PC-3 (cell line): ENCODE measurements around the gene KCND3. TPM values are rescaled to one million over a fixed set of nuclear protein-coding genes. Genes with fewer than 3 reads are reported as not detected.

Source experiments
- ATAC-seq: fragments of 200-7000 bp; cut with Tn5 transposase; 2 replicates; pipeline ENCODE4 v1.9.1; 2020; ENCODE audit warnings: mild to moderate bottlenecking, moderate library complexity
- BruUV-seq: library from RNA; stranded (reverse); fragments of 400-500 nt; replicated peaks from 2 replicates; lab custom pipeline; 2021; lab: Mats Ljungman, UMichigan
- CTCF ChIA-PET: fragments of 300-600 bp; sonication (Branson Sonifier 250); formaldehyde crosslinking; loops from one replicate; lab custom pipeline; 2022; ENCODE audit warnings: antibody characterized with exemption; lab: Charles Lee
- POLR2A ChIA-PET: fragments of 300-600 bp; sonication (Branson Sonifier 250); formaldehyde crosslinking; loops from one replicate; lab custom pipeline; 2022; ENCODE audit warnings: antibody characterized with exemption; ENCODE audit not compliant: unreplicated experiment; lab: Charles Lee
- DNase-seq: peaks from one replicate; pipeline ENCODE4 v3.0.0-alpha.2; 2015
- H2AFZ ChIP-seq: fragments of 300-600 bp; sonication (generic); 2 replicates; pipeline ENCODE4 v1.6.0; 2016; ENCODE audit warnings: antibody characterized with exemption, low read length
- H3F3A ChIP-seq: fragments of 300-600 bp; sonication (generic); one replicate; pipeline ENCODE4 v1.6.0; 2017; ENCODE audit warnings: antibody characterized with exemption, low read length, control low read depth, mild to moderate bottlenecking; ENCODE audit not compliant: unreplicated experiment
- H3K27ac ChIP-seq: fragments of 300-600 bp; sonication (generic); 2 replicates; pipeline ENCODE4 v1.5.1; 2016; ENCODE audit warnings: mild to moderate bottlenecking, low read length
- H3K27me3 ChIP-seq: fragments of 300-600 bp; sonication (generic); 2 replicates; pipeline ENCODE4 v1.6.1; 2016; ENCODE audit warnings: low read length, mixed read lengths
- H3K36me3 ChIP-seq: fragments of 300-600 bp; sonication (generic); 2 replicates; pipeline ENCODE4 v1.6.1; 2016; ENCODE audit warnings: low read depth, mixed run types, low read length, mixed read lengths
- H3K4me1 ChIP-seq: fragments of 300-600 bp; sonication (generic); 2 replicates; pipeline ENCODE4 v1.5.1; 2016; ENCODE audit warnings: low read length; ENCODE audit not compliant: insufficient read depth
- H3K4me2 ChIP-seq: fragments of 300-600 bp; sonication (generic); 2 replicates; pipeline ENCODE4 v1.6.0; 2016; ENCODE audit warnings: low read length
- H3K4me3 ChIP-seq: fragments of 300-600 bp; sonication (generic); 2 replicates; pipeline ENCODE4 v1.5.1; 2016; ENCODE audit warnings: mild to moderate bottlenecking, low read length, mixed read lengths
- H3K79me2 ChIP-seq: fragments of 300-600 bp; sonication (generic); 2 replicates; pipeline ENCODE4 v1.6.1; 2017; ENCODE audit warnings: low read length, mixed read lengths
- H3K9ac ChIP-seq: fragments of 300-600 bp; sonication (generic); 2 replicates; pipeline ENCODE4 v1.6.0; 2016; ENCODE audit warnings: mild to moderate bottlenecking, low read length
- H3K9me2 ChIP-seq: fragments of 300-600 bp; sonication (generic); replicated peaks from 2 replicates; pipeline ENCODE4 v1.6.1; 2016; ENCODE audit warnings: mixed run types, low read length, mixed read lengths
- H3K9me3 ChIP-seq: fragments of 300-600 bp; sonication (generic); 2 replicates; pipeline ENCODE4 v1.6.1; 2016; ENCODE audit warnings: low read length, mixed read lengths
- H4K20me1 ChIP-seq: fragments of 300-600 bp; sonication (generic); 2 replicates; pipeline ENCODE4 v1.6.1; 2016; ENCODE audit warnings: low read length, mixed read lengths
- EZH2 ChIP-seq: fragments of 300-600 bp; sonication (generic); IDR thresholded peaks from one replicate; pipeline ENCODE4 v1.6.1; 2017; ENCODE audit warnings: antibody characterized with exemption, mild to moderate bottlenecking, low read length; ENCODE audit not compliant: unreplicated experiment
- EZH2phosphoT487 ChIP-seq: fragments of 300-600 bp; sonication (generic); IDR thresholded peaks from 2 replicates; pipeline ENCODE4 v1.6.1; 2018; ENCODE audit warnings: mild to moderate bottlenecking, antibody characterized with exemption, low read length, borderline replicate concordance
- intact Hi-C: fragments of 100-400 bp; cut with micrococcal nuclease; formaldehyde crosslinking; loops from 2 replicates; pipeline ENCODE4 v1.9.0; 2023
- total RNA-seq: library from RNA; depleted of rRNA; stranded (reverse); fragments of >200 nt; gene quantifications from 2 replicates; pipeline ENCODE4 v1.2.3, GENCODE V29; 2014
- TF ChIP-seq, protein P1 (sequence below): fragments of 300-600 bp; sonication (generic); conservative IDR thresholded peaks from 2 replicates; pipeline ENCODE4 v1.5.1; 2017; ENCODE audit warnings: antibody characterized with exemption, low read depth, mild to moderate bottlenecking, low read length

Gene KCND3
- total RNA-seq, 1 experiment from 2014 or later = not detected

DNA sequence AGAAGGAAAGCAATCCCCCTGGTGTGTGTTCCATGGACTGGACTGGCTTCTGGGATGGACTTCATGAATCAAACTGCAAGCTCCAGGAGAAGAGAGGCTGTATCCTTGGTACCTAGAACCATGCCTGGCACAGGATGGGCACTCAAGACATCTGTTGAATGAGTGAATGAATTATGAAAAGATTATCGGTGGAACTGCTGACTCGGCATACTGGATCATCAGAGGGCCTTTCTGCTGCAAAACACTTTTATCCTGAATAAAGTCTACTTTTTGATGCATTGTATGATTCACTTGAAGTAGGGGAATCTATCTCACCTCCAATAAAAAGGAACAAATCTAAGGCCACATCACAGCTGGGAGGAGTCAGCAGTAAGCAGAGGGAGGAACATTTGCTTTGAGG, 190.9 kb downstream of the KCND3 start:
- Histone ChIP-seq H3K27ac (no peak overlapping the region), H3K79me2 (no peaks in the 10 kb centered on the region), H4K20me1 (no peaks in the 10 kb centered on the region), H3K4me2 (no peak overlapping the region), H3F3A (no peaks in the 10 kb centered on the region), H3K9ac (no peak overlapping the region), H3K9me3 (no peaks in the 10 kb centered on the region), H3K4me3 (no peak overlapping the region), H3K27me3 (peaks cover 73% of the 10 kb centered on the region), H2AFZ (no peak overlapping the region), H3K9me2 (no peaks in the 10 kb centered on the region), H3K36me3 (no peaks in the 10 kb centered on the region), H3K4me1 (no peaks in the 10 kb centered on the region)
- no TSS peak for BruUV-seq
- ChIA-PET CTCF (no interaction called here), POLR2A (no interaction called here)
- no peak for ATAC-seq
- no peak for DNase-seq
- TF ChIP-seq, protein P1, sequence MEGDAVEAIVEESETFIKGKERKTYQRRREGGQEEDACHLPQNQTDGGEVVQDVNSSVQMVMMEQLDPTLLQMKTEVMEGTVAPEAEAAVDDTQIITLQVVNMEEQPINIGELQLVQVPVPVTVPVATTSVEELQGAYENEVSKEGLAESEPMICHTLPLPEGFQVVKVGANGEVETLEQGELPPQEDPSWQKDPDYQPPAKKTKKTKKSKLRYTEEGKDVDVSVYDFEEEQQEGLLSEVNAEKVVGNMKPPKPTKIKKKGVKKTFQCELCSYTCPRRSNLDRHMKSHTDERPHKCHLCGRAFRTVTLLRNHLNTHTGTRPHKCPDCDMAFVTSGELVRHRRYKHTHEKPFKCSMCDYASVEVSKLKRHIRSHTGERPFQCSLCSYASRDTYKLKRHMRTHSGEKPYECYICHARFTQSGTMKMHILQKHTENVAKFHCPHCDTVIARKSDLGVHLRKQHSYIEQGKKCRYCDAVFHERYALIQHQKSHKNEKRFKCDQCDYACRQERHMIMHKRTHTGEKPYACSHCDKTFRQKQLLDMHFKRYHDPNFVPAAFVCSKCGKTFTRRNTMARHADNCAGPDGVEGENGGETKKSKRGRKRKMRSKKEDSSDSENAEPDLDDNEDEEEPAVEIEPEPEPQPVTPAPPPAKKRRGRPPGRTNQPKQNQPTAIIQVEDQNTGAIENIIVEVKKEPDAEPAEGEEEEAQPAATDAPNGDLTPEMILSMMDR = no peak
- no peak for TF ChIP-seq EZH2
- TF ChIP-seq EZH2phosphoT487 = no peak
- intact Hi-C loops = no loop called here

DNA sequence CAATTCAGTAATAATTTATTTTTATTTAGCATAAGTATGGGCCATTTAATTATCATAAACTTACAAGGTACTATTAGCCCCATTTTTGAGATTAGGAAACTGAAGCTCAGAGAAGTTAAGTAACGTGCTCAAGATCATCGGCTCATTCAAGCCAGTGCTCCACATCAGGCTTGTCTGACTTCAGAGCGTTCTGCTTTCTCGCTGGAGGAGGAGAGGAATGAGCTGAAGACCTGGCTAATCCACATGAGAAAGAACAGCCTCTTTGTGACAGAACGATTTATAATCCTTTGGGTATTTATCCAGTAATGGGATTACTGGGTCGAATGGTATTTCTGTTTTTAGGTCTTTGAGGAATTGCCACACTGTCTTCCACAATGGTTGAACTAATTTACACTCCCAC, 194.1 kb downstream of the KCND3 start:
- Histone ChIP-seq H2AFZ (no peak overlapping the region), H3K9ac (no peak overlapping the region), H4K20me1 (no peaks in the 10 kb centered on the region), H3K4me1 (no peaks in the 10 kb centered on the region), H3K9me3 (no peaks in the 10 kb centered on the region), H3K27me3 (peaks cover 67% of the 10 kb centered on the region), H3K9me2 (no peaks in the 10 kb centered on the region), H3F3A (no peaks in the 10 kb centered on the region), H3K27ac (no peak overlapping the region), H3K79me2 (no peaks in the 10 kb centered on the region), H3K4me3 (no peak overlapping the region), H3K36me3 (no peaks in the 10 kb centered on the region), H3K4me2 (no peak overlapping the region)
- TF ChIP-seq EZH2phosphoT487 (no peak), EZH2 (no peak)
- TF ChIP-seq, protein P1 = no peak
- no TSS peak for BruUV-seq
- ATAC-seq = no peak
- ChIA-PET CTCF (no interaction called here), POLR2A (no interaction called here)
- intact Hi-C loops = no loop called here
- DNase-seq = no peak

- ATAC-seq (no peak), DNase-seq (no peak)
- Histone ChIP-seq H3K4me3 (no peak overlapping the region), H3K36me3 (no peaks in the 10 kb centered on the region), H4K20me1 (no peaks in the 10 kb centered on the region), H3K27me3 (peaks cover 74% of the 10 kb centered on the region), H3F3A (no peaks in the 10 kb centered on the region), H2AFZ (no peak overlapping the region), H3K27ac (no peak overlapping the region), H3K79me2 (no peaks in the 10 kb centered on the region), H3K4me2 (no peak overlapping the region), H3K9me3 (no peaks in the 10 kb centered on the region), H3K4me1 (no peaks in the 10 kb centered on the region), H3K9ac (no peak overlapping the region), H3K9me2 (no peaks in the 10 kb centered on the region)
- intact Hi-C loops = no loop called here
- TF ChIP-seq, protein P1 = no peak
- TF ChIP-seq EZH2 (no peak), EZH2phosphoT487 (no peak)
- POLR2A ChIA-PET = no interaction called here
- CTCF ChIA-PET = no interaction called here
- no TSS peak for BruUV-seq
Measured at GRCh38 chr1:111793923-111794322, 195.5 kb downstream of the KCND3 start.
